Right lung (tissue), 10 donors: ENCODE data around the gene USP17L29. TPM values are rescaled to one million over a fixed set of nuclear protein-coding genes. Genes with fewer than 3 reads are reported as not detected.
"Not testable (repeated sequence)": the region's sequence is repeated elsewhere in the genome, so short reads cannot be mapped to it uniquely, and the experiment has no call there.

Experiments used
- DNase-seq, 2 donors: peaks; one replicate each; pipeline ENCODE4 v3.0.0-alpha.2; 2013
- long read RNA-seq, 8 donors: transcript quantifications; one replicate each; lab custom pipeline, GENCODE V29; 2026
- polyA plus RNA-seq, 5 donors: library from polyadenylated mRNA; unstranded; fragments of 120-200 nt; gene quantifications; one replicate each; pipeline versions ENCODE4 v1.2.1 to v1.2.3, GENCODE V29; 2013; ENCODE audit warnings: inconsistent platforms in 1 of 5, low replicate concordance in 1 of 5; ENCODE audit not compliant: insufficient read length in 5 of 5, insufficient read depth in 1 of 5

The USP17L29 gene
- not detected for polyA plus RNA-seq
- long read RNA-seq, donor 1, result 0 reads
- long read RNA-seq, donor 2, result 0 reads
- long read RNA-seq, donor 3, result 0 reads
- long read RNA-seq, donor 4, result 0 reads
- long read RNA-seq, donor 5, result 0 reads
- long read RNA-seq, donor 6, result 0 reads
- long read RNA-seq, donor 7, result 0 reads
- long read RNA-seq, donor 8, result 0 reads

DNA sequence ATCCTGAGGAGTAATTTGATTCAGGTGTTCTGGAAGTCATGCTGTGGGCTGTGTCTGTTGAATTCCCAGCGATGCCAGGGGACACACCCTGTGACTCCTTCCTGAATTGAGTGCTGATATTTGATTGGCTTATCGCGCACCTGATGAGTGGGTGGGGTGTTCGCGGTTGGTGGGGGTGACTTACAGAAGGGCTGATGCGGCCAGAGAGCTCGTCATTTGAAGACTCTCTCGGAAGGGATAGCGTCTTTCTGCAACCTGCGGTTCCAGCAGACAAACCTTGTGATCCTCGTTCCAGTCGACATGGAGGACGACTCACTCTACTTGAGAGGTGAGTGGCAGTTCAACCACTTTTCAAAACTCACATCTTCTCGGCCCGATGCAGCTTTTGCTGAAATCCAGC is at the start of gene USP17L29:
USP17L29 (plus strand) TSS at position 301 of the 400 bp plus-strand sequence; CDS start at position 301, 0 bp downstream.
- not testable (repeated sequence) for DNase-seq

DNA sequence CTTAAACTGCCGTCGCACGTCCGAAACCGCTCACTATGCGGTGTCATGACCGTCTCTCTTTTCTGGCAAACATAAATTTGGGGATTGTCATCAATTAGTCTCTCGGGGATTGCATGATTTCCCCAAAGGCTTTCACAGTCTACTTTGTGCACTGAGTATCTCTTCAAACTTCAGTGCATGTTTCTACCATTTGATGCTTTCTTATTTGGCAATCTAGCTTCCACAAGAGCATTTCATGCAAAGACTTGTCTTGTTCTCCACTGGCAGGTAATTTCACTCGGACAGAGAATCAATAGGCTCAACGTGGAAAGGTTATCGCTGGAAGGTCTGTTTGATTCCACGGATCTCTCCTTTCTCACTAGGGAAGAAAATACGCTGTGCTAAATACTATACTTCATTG is 29.2 kb upstream of the USP17L29 start:
- not testable (repeated sequence) for DNase-seq

GRCh38 chr4:9324865-9325264 is 28.6 kb upstream of the USP17L29 start, which contains the start of gene USP17L24:
USP17L24 (plus strand) TSS chr4:9325165; CDS start chr4:9325165, 0 bp downstream.
- not testable (repeated sequence) for DNase-seq

DNA sequence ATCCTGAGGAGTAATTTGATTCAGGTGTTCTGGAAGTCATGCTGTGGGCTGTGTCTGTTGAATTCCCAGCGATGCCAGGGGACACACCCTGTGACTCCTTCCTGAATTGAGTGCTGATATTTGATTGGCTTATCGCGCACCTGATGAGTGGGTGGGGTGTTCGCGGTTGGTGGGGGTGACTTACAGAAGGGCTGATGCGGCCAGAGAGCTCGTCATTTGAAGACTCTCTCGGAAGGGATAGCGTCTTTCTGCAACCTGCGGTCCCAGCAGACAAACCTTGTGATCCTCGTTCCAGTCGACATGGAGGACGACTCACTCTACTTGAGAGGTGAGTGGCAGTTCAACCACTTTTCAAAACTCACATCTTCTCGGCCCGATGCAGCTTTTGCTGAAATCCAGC is 23.8 kb upstream of the USP17L29 start, which contains the start of gene USP17L25:
USP17L25 (plus strand) TSS at position 301 of the 400 bp plus-strand sequence; CDS start at position 301, 0 bp downstream.
- DNase-seq, result not testable (repeated sequence)

- DNase-seq, result not testable (repeated sequence)
Observed at GRCh38 chr4:9334358-9334757, 19.1 kb upstream of the USP17L29 start, which contains the start of gene USP17L26. USP17L26 (plus strand) TSS chr4:9334658; CDS start chr4:9334658, 0 bp downstream.

GRCh38 chr4:9339103-9339502 is 14.3 kb upstream of the USP17L29 start, which contains the start of gene USP17L5:
USP17L5 (plus strand) TSS chr4:9339403; CDS start chr4:9339403, 0 bp downstream.
- not testable (repeated sequence) for DNase-seq

DNA sequence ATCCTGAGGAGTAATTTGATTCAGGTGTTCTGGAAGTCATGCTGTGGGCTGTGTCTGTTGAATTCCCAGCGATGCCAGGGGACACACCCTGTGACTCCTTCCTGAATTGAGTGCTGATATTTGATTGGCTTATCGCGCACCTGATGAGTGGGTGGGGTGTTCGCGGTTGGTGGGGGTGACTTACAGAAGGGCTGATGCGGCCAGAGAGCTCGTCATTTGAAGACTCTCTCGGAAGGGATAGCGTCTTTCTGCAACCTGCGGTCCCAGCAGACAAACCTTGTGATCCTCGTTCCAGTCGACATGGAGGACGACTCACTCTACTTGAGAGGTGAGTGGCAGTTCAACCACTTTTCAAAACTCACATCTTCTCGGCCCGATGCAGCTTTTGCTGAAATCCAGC is 9.6 kb upstream of the USP17L29 start, which contains the start of gene USP17L27:
USP17L27 (plus strand) TSS at position 301 of the 400 bp plus-strand sequence; CDS start at position 301, 0 bp downstream.
- DNase-seq, result not testable (repeated sequence)

- not testable (repeated sequence) for DNase-seq
Observed at GRCh38 chr4:9348593-9348992, 4.8 kb upstream of the USP17L29 start, which contains the start of gene USP17L28. USP17L28 (plus strand) TSS chr4:9348893; CDS start chr4:9348893, 0 bp downstream.

DNA sequence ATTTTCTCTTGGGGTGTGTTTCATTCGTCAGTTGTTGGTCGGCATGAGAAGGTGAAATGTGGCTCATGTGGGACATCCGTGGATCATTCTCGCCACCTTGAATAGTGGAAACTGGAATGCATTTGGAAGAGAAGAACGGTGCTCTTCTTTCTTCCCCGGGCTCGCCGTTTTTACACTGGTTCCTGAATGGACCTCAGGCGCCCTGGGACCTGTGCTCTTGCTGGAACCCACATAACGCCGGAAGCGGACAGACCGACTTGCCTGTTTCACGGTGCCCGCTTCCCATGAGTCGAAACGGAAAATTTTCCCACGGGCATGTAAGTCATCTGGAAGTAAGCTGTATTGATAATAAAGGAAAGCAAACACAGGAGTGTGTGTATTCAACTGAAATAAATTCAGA is 2.6 kb upstream of the USP17L29 start:
- DNase-seq, result not testable (repeated sequence)

GRCh38 chr4:9362829-9363228 is 9.4 kb downstream of the USP17L29 start, which contains the start of gene USP17L30:
USP17L30 (plus strand) TSS chr4:9363129; CDS start chr4:9363129, 0 bp downstream.
- DNase-seq, result not testable (repeated sequence)

DNA sequence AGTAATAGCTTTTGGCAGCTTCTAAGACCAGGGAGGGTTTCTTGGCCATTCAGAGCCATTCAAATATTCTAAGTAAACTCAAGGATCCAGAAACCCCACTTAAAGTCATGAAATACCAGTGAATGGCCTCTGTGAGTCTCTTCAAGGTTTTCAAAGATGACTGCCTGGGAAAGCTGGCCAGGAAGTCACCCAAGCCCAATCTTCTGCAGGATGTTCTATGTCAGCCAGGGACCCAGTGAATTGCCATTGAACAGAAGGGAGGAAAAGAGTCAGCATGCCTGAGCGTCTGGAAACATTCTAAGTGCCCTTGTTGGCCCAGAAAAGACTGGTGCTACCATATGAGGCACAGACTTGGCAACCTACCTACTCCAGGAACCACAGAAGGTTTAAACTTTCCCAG is 26.4 kb downstream of the USP17L29 start:
- not testable (repeated sequence) for DNase-seq

DNA sequence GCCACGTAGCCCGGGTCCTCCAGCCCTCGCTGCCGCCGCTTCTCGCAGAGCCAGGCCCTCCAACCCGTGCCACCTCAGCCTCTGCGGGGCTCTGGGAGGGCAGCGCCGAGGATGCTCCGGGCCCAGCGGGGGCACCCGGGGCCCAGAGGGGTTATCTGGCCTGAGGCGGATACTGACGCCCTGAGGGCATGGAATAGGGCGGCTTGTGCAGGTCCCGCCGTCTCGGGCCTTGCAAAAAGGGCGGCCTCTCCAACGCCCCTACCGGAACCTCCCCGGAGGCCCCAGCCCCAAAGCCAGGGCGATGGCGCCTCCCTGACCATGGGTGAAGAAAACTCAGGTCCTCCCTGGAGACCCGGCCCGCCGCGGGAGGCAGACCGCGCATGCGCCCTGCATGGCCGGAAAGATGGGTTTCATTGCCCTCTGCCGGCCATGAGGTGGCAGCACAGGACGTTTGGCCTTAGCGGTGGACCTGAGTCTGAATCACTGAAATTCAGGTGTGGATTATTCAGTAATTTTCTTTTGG is 27.6 kb downstream of the USP17L29 start:
- DNase-seq, result peak; percentile 2 to 12

DNA sequence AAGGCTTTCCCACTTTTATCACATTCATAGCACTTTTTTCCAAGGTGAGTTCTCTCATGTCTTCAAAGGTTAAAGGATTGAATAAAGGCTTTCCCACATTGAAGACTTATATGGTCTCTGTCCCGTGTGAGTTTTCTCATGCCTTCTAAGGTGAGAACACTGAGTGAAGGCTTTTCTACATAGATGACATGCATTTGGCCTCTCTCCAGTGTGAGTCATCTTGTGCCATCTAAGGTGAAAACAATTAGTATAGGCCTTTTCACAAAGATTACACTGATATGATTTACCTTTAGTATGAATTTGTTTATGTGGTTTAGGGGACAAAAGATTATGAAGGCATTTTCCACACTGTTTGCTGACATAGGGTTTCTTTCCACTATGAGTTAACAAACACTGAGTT is 30.7 kb downstream of the USP17L29 start:
- no peak for DNase-seq

- DNase-seq, result not testable (repeated sequence)
Observed at GRCh38 chr4:9389001-9389400, 35.6 kb downstream of the USP17L29 start.

Other genes starting within 250 kb of the USP17L29 start
- under 1 TPM in 3 of 5 donors, not detected in 2; 0.05 to 0.10 (median 0.08) TPM for gene FAM90A26, start 183.2 kb upstream of the USP17L29 start, polyA plus RNA-seq
- not detected for gene USP17L10, start 143.0 kb upstream of the USP17L29 start, polyA plus RNA-seq
- not detected for gene USP17L11, start 138.2 kb upstream of the USP17L29 start, polyA plus RNA-seq
- not detected for gene USP17L12, start 133.5 kb upstream of the USP17L29 start, polyA plus RNA-seq
- not detected for gene USP17L13, start 128.7 kb upstream of the USP17L29 start, polyA plus RNA-seq
- not detected for gene USP17L15, start 119.3 kb upstream of the USP17L29 start, polyA plus RNA-seq
- gene USP17L17, start 109.8 kb upstream of the USP17L29 start, polyA plus RNA-seq, result not detected
- not detected for gene USP17L18, start 105.0 kb upstream of the USP17L29 start, polyA plus RNA-seq
- gene USP17L19, start 100.3 kb upstream of the USP17L29 start, polyA plus RNA-seq, result not detected
- gene USP17L20, start 95.5 kb upstream of the USP17L29 start, polyA plus RNA-seq, result not detected
- not detected for gene USP17L21, start 90.8 kb upstream of the USP17L29 start, polyA plus RNA-seq
- not detected for gene USP17L22, start 86.0 kb upstream of the USP17L29 start, polyA plus RNA-seq
- gene USP17L24, start 28.5 kb upstream of the USP17L29 start, polyA plus RNA-seq, result not detected
- gene USP17L25, start 23.7 kb upstream of the USP17L29 start, polyA plus RNA-seq, result not detected
- gene USP17L26, start 19.0 kb upstream of the USP17L29 start, polyA plus RNA-seq, result not detected
- not detected for gene USP17L5, start 14.2 kb upstream of the USP17L29 start, polyA plus RNA-seq
- not detected for gene USP17L27, start 9.5 kb upstream of the USP17L29 start, polyA plus RNA-seq
- gene USP17L28, start 4.7 kb upstream of the USP17L29 start, polyA plus RNA-seq, result not detected
- not detected for gene USP17L30, start 9.5 kb downstream of the USP17L29 start, polyA plus RNA-seq
- not detected for gene DEFB131A, start 90.8 kb downstream of the USP17L29 start, polyA plus RNA-seq